ENCODE results near the gene SUCO. TPM values are rescaled to one million over a fixed set of nuclear protein-coding genes. Genes with fewer than 3 reads are reported as not detected.
"Not testable (repeated sequence)": the region's sequence is repeated elsewhere in the genome, so short reads cannot be mapped to it uniquely, and the experiment has no call there.

SUCO gene, protein sequence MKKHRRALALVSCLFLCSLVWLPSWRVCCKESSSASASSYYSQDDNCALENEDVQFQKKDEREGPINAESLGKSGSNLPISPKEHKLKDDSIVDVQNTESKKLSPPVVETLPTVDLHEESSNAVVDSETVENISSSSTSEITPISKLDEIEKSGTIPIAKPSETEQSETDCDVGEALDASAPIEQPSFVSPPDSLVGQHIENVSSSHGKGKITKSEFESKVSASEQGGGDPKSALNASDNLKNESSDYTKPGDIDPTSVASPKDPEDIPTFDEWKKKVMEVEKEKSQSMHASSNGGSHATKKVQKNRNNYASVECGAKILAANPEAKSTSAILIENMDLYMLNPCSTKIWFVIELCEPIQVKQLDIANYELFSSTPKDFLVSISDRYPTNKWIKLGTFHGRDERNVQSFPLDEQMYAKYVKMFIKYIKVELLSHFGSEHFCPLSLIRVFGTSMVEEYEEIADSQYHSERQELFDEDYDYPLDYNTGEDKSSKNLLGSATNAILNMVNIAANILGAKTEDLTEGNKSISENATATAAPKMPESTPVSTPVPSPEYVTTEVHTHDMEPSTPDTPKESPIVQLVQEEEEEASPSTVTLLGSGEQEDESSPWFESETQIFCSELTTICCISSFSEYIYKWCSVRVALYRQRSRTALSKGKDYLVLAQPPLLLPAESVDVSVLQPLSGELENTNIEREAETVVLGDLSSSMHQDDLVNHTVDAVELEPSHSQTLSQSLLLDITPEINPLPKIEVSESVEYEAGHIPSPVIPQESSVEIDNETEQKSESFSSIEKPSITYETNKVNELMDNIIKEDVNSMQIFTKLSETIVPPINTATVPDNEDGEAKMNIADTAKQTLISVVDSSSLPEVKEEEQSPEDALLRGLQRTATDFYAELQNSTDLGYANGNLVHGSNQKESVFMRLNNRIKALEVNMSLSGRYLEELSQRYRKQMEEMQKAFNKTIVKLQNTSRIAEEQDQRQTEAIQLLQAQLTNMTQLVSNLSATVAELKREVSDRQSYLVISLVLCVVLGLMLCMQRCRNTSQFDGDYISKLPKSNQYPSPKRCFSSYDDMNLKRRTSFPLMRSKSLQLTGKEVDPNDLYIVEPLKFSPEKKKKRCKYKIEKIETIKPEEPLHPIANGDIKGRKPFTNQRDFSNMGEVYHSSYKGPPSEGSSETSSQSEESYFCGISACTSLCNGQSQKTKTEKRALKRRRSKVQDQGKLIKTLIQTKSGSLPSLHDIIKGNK (N-terminal part only)
- total RNA-seq (2014; rRNA removed; shearing (Covaris generic)) = 15.0 and 15.9 TPM in 2 replicates
- 13.4 and 17.2 TPM in 2 replicates for polyA plus RNA-seq (2015; cell fraction: cytosol; rRNA removed)
- 29.0 and 31.4 TPM in 2 replicates for polyA plus RNA-seq (2015; cell fraction: nucleus; rRNA removed)

DNA sequence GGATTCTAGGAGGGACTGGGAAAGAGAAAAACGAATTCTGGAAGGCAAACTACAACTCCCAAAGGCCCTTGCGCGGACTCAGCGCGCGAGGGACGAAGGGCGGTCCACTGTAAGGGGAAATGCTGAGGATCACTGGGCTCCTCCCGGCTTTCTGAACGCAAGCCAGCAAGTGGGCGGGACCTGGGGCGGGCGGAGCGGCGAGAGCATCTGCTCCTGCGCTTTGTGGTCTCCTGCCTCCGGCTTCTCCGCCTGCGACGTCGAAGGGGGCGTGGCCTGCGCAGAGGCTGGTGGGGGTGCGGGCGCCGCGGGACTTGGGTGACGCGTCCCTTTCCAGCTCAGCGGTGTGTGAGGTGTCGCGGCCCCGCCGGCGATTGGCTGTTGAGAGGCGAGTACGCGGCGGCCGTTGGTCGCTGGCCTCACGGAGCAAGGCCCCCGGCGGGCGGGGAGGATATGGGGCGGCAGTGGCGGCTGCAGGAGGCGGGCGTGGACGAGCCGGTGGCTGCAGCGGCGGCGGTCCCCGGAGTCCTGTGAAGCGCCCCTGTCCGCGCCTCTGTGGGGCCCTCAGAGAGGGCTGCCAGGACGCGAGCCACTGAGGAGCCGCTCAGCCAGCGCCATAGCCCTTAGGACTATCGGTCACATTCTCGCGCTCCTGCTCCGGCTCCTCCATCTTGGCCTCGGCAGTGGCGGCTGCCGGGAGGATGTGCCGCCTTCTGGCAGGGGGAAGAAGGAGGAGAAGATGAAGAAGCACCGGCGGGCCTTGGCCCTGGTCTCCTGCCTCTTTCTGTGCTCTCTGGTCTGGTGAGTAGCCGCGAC, at the start of gene SUCO:
Gene SUCO, plus strand, starts transcription at position 451 of the 813 bp plus-strand sequence. Its CDS starts 286 bp downstream, at position 737.
- in situ Hi-C loops (cut with HindIII; ENCODE audit: low pct_unique_long_range_greater_than_20kb, low sequenced_read_pairs) = no loop called here
- peak; percentile 98 for DNase-seq (ENCODE audit: low read depth, low spot score)

DNA sequence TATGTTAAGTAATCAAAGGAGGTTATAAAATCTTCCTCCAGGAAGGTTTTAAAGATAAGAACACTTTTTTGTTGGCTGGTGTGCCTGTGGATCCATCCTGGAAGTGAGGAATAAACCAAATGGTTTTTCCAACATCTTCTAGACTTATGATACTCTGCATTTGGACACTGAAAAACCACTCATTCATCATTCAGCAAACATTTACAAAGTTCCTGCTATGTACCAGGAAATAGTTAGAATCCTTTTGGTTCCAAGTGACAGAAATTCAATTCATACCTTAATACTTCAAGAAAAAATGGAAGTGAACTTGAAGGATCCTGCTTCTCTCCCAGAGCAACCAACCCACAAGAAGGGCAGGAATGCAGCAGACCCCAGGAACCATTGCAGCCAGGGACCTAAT, 49.5 kb upstream of the SUCO start:
- in situ Hi-C loops (cut with HindIII; ENCODE audit: low pct_unique_long_range_greater_than_20kb, low sequenced_read_pairs) = no loop called here

DNA sequence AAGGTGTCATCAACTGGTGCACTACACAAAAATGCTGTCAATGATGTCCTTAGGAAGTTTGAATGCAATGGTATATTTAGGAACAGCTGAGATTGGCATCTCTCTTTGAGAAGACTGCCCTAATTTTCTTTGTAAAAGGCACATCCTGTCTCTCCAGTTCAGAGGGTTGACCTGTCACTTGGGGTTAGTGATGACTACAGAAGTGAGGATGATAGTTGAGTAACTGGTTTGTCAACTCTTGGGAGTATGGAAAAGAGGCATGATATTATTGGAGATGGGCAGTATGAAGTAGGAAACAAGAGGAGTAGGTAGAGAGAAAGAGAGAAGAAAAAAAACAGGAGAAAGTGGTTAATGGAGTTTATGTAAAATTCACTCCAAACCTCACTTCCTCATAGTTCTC, 48.7 kb upstream of the SUCO start:
- DNase-seq (ENCODE audit: low read depth, low spot score) = no peak
- in situ Hi-C loops (cut with HindIII; ENCODE audit: low pct_unique_long_range_greater_than_20kb, low sequenced_read_pairs) = no loop called here

More for the DNA sequence above, 49.5 kb upstream of the SUCO start:
- no peak for DNase-seq (ENCODE audit: low read depth, low spot score)

DNA sequence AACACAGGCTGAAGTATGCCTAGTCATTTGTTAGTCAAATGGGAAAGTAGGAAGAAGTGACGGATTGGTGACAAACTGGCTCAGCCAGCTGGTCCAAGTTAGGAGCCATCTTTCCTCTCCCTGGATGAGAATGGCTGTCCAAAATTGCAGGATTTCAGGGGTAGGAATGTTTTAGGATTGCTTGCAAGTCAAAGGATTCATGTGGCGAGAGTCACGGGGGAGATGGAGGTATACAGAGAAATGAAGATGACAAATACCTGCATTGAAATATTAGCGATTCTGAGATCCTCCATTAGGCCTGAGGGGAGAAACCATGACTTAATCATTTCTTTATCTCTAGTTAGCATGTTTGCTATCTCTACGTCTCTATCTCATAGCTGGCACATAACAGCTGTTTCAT, 47.3 kb upstream of the SUCO start:
- in situ Hi-C loops (cut with HindIII; ENCODE audit: low pct_unique_long_range_greater_than_20kb, low sequenced_read_pairs) = no loop called here
- DNase-seq (ENCODE audit: low read depth, low spot score) = no peak

DNA sequence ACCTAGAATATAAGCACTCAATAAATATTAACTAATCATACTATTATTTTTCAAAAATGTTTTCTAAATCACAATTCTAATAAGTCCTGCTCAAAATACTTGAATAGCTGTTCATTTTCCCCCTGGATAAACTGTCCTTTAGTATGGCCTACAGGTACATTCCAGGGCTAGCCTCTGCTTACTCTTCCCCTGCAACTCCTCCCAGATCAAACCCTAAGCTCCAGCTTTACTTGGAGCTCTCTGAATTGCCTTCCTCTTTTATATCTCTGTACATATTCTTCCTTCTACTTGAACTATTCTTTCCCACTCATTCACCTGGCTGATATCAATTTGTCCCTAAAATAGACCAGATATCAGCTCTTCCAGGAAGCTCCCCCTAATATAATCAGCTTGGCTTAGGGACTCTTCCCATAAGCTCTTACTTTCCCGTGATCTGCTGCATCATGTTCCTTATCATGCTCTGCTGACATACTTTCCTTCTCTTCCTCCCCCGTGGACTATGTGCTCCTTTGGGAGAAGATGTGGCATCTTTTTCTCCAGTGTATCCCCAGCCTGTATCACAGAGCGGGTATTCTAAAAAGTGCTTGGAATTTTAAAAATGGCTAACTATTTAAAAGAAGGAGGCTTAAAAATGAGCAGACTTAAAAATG, 46.0 kb upstream of the SUCO start:
- no peak for DNase-seq (ENCODE audit: low read depth, low spot score)
- in situ Hi-C loops (cut with HindIII; ENCODE audit: low pct_unique_long_range_greater_than_20kb, low sequenced_read_pairs) = no loop called here

DNA sequence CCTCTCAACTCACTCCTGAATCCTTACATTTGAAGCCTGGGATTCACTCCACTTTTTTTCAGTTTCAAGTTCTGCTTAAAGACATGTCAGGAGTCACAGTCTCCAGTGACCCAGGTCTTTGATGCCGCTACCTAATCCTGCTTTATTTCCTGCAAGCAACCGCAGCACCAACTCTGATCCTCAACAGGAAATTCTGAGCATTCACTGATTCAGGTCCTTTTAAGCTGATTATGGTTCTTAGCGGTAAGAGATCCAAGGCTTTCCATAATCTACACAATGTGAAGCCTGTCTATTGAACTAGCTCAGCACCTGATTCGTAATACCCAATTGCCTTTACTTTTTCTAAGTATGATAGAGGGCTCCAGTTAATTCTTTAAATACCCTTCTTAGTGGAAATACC, 45.4 kb upstream of the SUCO start:
- no peak for DNase-seq (ENCODE audit: low read depth, low spot score)
- in situ Hi-C loops (cut with HindIII; ENCODE audit: low pct_unique_long_range_greater_than_20kb, low sequenced_read_pairs) = no loop called here

DNA sequence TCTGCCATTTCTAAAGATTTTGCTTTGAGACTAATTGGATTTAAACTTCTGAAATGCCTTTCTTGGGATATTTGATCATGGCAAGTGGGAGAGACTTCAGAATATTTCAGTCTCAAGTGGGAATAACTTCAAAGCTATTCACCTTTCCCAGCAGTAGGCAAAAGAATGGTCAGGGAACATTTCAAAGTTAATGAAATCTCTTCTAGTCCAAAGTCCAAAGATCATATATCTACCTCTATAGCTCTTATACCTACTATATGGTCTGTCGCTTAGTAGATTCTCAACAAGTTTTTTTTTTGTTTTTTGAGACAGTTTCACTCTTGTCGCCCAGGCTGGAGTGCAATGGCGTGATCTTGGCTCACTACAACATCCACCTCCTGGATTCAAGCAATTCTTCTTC, 44.6 kb upstream of the SUCO start:
- in situ Hi-C loops (cut with HindIII; ENCODE audit: low pct_unique_long_range_greater_than_20kb, low sequenced_read_pairs) = no loop called here
- DNase-seq (ENCODE audit: low read depth, low spot score) = no peak

DNA sequence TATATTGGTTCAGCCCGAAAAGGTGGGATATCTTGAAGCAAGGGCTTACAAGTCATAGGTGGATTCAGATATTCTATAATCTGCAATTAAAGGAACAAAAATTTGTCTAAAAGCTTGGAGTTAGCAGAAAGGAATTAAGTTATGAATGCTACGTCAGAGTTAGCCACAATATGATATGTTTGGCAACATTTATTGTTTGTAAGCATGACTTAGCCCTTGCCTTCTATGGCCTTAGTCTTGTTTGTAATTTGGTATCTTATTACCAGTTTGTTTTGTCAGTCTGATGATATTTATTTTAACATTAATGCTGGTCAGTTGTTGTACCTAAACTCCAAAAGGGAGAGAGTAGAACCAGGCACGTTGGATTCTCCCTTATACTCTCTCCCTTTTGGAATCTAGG, 43.1 kb upstream of the SUCO start:
- no peak for DNase-seq (ENCODE audit: low read depth, low spot score)
- in situ Hi-C loops (cut with HindIII; ENCODE audit: low pct_unique_long_range_greater_than_20kb, low sequenced_read_pairs) = no loop called here

DNA sequence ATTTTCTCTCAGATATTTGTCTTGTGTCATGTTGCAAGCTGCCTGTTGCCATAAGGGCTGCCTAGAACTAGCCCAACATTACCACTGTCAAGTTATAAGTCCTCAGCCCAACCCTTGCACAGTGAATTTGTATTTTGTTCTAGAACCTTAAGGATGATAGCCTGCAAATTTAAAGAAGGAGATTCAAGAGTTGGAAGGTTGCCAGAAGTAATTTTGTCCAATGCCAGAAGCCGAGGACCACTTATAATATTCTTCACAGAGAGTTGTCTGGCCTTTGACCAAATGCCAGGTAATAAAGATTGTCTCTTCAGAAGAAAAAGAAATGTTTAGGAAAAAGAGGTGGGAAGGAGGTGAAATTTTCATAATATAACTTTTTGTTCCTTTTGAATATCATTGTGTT, 40.5 kb upstream of the SUCO start:
- in situ Hi-C loops (cut with HindIII; ENCODE audit: low pct_unique_long_range_greater_than_20kb, low sequenced_read_pairs) = no loop called here
- DNase-seq (ENCODE audit: low read depth, low spot score) = no peak

DNA sequence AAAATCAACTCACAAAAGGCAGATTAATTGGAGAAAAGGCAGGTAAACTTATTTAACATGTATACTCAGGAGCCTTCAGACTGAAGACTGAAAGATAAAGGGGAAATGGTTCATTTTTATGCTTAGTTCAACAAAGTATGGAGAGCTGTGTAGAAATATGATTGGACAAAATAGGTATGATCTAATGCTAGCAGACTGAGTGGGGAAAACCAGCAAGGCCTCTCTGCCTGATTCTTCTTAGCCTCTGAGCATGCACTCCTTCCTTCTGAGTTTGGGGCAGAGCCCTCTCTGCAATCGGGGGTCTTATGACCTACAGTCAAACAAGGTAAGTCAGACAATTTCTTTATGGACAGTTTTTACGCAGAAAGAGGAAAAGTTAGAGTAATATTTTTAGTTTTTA, 38.8 kb upstream of the SUCO start:
- in situ Hi-C loops (cut with HindIII; ENCODE audit: low pct_unique_long_range_greater_than_20kb, low sequenced_read_pairs) = no loop called here
- DNase-seq (ENCODE audit: low read depth, low spot score) = no peak

DNA sequence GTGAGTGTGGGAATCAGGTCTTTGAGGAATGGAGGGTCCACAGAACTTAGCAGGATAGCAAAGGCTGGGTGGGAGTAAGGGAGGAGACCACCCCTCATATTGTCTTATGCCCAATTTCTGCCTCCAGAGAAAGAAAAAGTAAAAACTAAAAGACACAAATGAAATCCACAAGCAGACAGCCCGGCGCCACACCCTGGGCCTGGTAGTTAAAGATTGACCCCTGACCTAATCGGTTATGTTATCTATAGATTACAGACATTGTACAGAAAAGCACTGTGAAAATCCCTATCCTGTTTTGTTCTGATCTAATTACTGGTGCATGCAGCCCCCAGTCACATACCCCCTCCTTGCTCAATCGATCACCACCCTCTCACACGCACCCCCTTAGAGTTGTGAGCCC, 36.8 kb upstream of the SUCO start:
- in situ Hi-C loops (cut with HindIII; ENCODE audit: low pct_unique_long_range_greater_than_20kb, low sequenced_read_pairs); DNase-seq (ENCODE audit: low read depth, low spot score): not testable (repeated sequence)

DNA sequence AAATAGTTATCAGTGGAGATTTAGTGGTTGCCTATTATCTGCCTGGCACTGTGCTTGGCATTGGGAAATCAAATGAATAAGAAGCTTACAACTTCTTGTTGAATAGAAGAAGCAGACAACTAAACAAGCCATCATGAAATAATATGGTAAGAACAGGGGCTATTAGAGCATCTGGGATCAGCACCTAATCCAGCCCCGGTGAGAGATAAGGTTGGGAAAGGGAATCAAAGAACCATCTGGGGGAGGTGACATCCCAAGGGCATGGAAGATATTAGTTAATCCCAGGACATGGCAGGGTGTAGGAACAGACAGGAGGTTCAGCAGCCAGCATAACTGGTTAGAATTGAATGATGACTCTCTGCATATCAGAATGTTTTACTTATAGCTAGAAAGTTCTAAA, 36.3 kb upstream of the SUCO start:
- no peak for DNase-seq (ENCODE audit: low read depth, low spot score)

DNA sequence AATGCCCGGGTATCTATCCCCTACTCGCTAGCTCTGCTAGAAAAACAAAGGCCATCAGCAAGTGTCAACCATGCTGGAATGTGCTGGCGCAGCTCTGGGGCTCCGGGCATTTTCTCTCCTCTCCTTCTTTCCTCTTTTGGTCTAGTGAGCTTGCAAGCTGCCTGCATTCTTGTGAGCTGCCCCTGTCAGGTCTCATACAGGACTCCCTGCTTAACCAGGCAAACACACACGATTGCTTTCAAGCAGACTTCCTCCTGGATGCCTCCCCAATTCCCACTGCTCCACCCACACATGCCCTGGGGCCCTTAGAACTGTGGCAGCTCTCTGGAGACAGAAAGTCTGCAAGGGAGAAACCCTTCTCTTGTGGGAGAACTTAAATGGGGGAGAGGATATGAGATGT, 35.7 kb upstream of the SUCO start:
- DNase-seq (ENCODE audit: low read depth, low spot score) = peak; percentile 82
- in situ Hi-C loops (cut with HindIII; ENCODE audit: low pct_unique_long_range_greater_than_20kb, low sequenced_read_pairs) = no loop called here

More for the DNA sequence above, 36.3 kb upstream of the SUCO start:
- in situ Hi-C loops (cut with HindIII; ENCODE audit: low pct_unique_long_range_greater_than_20kb, low sequenced_read_pairs) = no loop called here

DNA sequence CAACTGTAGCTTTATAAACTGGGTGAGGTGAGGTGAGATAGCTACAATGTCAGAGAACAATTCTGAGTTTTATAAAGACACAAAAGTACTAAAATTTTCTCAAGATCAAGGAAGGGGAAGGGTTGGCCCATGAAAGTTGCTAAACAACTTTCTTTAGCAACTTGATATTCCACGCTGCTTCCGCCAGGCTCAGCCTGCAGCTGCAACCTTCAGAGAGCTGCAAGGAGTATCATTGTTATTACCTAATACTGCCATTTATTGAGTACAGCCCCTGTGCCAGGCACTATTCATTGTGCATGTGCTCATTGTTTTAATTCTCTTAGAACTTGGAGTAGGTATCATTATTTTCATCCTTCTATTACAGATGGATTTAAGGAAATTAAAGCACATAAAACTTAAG, 34.1 kb upstream of the SUCO start:
- in situ Hi-C loops (cut with HindIII; ENCODE audit: low pct_unique_long_range_greater_than_20kb, low sequenced_read_pairs) = no loop called here
- no peak for DNase-seq (ENCODE audit: low read depth, low spot score)

DNA sequence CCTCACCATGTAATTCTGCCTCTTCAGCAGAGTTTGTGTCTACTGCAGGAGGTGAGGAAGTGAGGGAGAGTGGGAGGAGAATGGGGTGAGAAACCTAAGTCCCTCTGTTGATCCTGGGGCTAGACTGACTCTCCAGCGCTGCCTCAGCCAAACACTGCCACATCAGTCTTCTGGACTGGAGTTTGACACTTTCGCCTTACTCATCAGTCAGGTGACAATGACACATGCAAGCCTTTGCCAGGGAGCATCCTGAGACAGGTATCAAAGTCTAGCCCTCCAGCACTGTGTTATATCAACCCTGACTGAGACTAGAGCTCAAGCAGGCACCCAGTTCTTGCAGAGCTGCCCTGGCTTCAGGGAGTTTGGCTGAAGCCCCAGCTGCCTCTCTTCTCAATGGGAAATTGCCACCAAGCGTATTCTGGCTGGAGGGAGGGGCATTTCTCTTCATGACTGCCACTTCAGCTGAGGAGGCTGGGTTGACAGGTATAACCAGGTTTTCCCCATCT, 33.3 kb upstream of the SUCO start:
- peak; percentile 50 for DNase-seq (ENCODE audit: low read depth, low spot score)
- in situ Hi-C loops (cut with HindIII; ENCODE audit: low pct_unique_long_range_greater_than_20kb, low sequenced_read_pairs) = no loop called here

DNA sequence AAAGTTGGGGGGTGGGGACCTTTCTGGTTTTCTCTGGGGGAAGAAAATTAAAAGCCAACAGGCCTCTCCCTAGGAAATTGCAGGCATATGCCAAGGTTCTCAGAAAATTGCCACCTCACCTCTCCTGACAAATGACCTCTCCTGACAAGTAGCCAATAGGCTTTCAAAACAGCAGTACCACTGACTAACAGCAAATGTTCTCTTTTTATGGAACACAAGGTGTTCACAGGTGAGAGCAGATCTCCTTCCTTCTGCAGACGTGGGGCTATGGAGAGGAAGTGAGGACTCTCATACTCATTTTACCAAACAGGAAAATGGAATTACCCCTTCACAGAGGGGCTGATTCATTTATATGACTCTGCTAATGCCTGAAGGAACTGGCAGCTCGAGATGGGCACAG, 32.7 kb upstream of the SUCO start:
- in situ Hi-C loops (cut with HindIII; ENCODE audit: low pct_unique_long_range_greater_than_20kb, low sequenced_read_pairs) = no loop called here
- DNase-seq (ENCODE audit: low read depth, low spot score) = no peak

All from SK-MEL-5 (cell line).